Measurements from ENCODE around the gene CARM1. TPM values are rescaled to one million over a fixed set of nuclear protein-coding genes. Genes with fewer than 3 reads are reported as not detected.

CARM1 gene
- total and polyA plus RNA-seq, 2 donors (not counting 3 experiments of a cell fraction or from before 2014, with no cell fraction given): 65.6 to 70.8 TPM

- no peak for FAIRE-seq
- H3K9me1 ChIP-seq (replicated peaks; ENCODE audit: control insufficient read depth, extremely low read depth, insufficient read depth, low read length): no peaks in the 10 kb centered on the region
- H3K27me3 ChIP-seq (ENCODE audit: control insufficient read depth in 2 of 2, insufficient read depth in 2 of 2, low read length in 2 of 2): no peaks in the 10 kb centered on the region
- no peaks in the 10 kb centered on the region for H3K9me3 ChIP-seq (replicated peaks; ENCODE audit: control insufficient read depth, insufficient read depth, low read length)
- DNase-seq (ENCODE audit: low read depth, low spot score): no peak
- dilution Hi-C loops (cut with MboI; ENCODE audit: extremely low pct_ligation_motif_present, low sequenced_read_pairs): no loop called here
- H3K4me1 ChIP-seq (ENCODE audit: control insufficient read depth, extremely low read depth, insufficient read depth, low read length): no peaks in the 10 kb centered on the region
- H3K4me2 ChIP-seq (ENCODE audit: insufficient read depth, low read length): no peak overlapping the region
- TF ChIP-seq EZH2 (IDR thresholded peaks at IDR 0.05; ENCODE audit: borderline replicate concordance, low read depth, low read length, severe bottlenecking): no peak
- TF ChIP-seq JUN (IDR thresholded peaks at IDR 0.05; ENCODE audit: borderline replicate concordance, insufficient read depth, insufficient read length, low read depth): no peak
- TF ChIP-seq FOS (IDR thresholded peaks at IDR 0.05; ENCODE audit: borderline replicate concordance, insufficient read depth, low read length): no peak
- TF ChIP-seq MYC (IDR thresholded peaks at IDR 0.05; ENCODE audit: low read depth, low read length): no peak
- no peak for TF ChIP-seq POLR2AphosphoS5 (IDR thresholded peaks at IDR 0.05; ENCODE audit: insufficient read depth, low read depth, low read length)
- no peak for TF ChIP-seq GATA2 (IDR thresholded peaks at IDR 0.05; ENCODE audit: insufficient read depth, insufficient read length, low read depth, low read length)
- no peak for TF ChIP-seq CTCF (IDR thresholded peaks at IDR 0.05; ENCODE audit: extremely low read depth in 1 of 2, insufficient read depth in 1 of 2, low read depth in 1 of 2, low read length in 2 of 2)
- no peak for TF ChIP-seq POLR2A (IDR thresholded peaks at IDR 0.05; ENCODE audit: low read depth, low read length)
- no peak for TF ChIP-seq MAX (IDR thresholded peaks at IDR 0.05; ENCODE audit: insufficient read depth, insufficient read length)
- H3K27ac ChIP-seq (ENCODE audit: insufficient read depth, low read depth, low read length): no peak overlapping the region
- no peak overlapping the region for H2AFZ ChIP-seq (ENCODE audit: low read depth, low read length)
- no peak overlapping the region for H3K4me3 ChIP-seq (replicated peaks in 1 of 3; ENCODE audit: insufficient read depth in 1 of 3, low read depth in 1 of 3, low read length in 3 of 3)
- no peaks in the 10 kb centered on the region for H4K20me1 ChIP-seq (replicated peaks; ENCODE audit: control insufficient read depth, extremely low read depth, insufficient read depth, low read length)
- no TSS peak for BruUV-seq (replicated peaks)
- H3K36me3 ChIP-seq (ENCODE audit: control insufficient read depth in 2 of 2, extremely low read depth in 1 of 2, insufficient read depth in 2 of 2, low read length in 2 of 2): no peaks in the 10 kb centered on the region
- peaks cover 29% of the 10 kb centered on the region for H3K79me2 ChIP-seq (ENCODE audit: control insufficient read depth, insufficient read depth, low read length)
- intact Hi-C loops (cut with micrococcal nuclease): no loop called here
- ChIA-PET CTCF (interaction anchor here (0.6 to 1.7 kb wide), 2 partner anchors 8 to 24 kb away, joined by 3 read pairs; no protein-coding TSS in a partner anchor), POLR2A (no interaction called here)
- H3K9ac ChIP-seq (replicated peaks; ENCODE audit: extremely low read depth, insufficient read depth, low read length): no peak overlapping the region
Measured at GRCh38 chr19:10895920-10896319, 24.6 kb downstream of the CARM1 start.
